Caco-2 (cell line): Measurements from ENCODE around the gene DSTN. TPM values are rescaled to one million over a fixed set of nuclear protein-coding genes. Genes with fewer than 3 reads are reported as not detected.

Experiments
- BruUV-seq: library from RNA; stranded (reverse); fragments of 400-500 nt; replicated peaks from 2 replicates; lab custom pipeline; 2021; lab: Mats Ljungman, UMichigan
- CTCF ChIA-PET: fragments of 300-600 bp; sonication (Branson Sonifier 250); formaldehyde crosslinking; loops from one replicate; lab custom pipeline; 2022; ENCODE audit warnings: antibody characterized with exemption; lab: Charles Lee
- POLR2A ChIA-PET: fragments of 300-600 bp; sonication (Branson Sonifier 250); formaldehyde crosslinking; loops from one replicate; lab custom pipeline; 2022; ENCODE audit warnings: antibody characterized with exemption; lab: Charles Lee
- DNase-seq, 2 experiments: peaks; one replicate each; pipeline versions ENCODE4 v3.0.0 to v3.0.0-alpha.2; 2020 to 2022
- H3K27me3 ChIP-seq: replicated peaks from 2 replicates; pipeline ENCODE4 v1.6.0; 2011; ENCODE audit warnings: low read length; ENCODE audit not compliant: control insufficient read depth, insufficient read depth
- H3K36me3 ChIP-seq: 2 replicates; pipeline ENCODE4 v1.5.1; 2011; ENCODE audit warnings: low read length; ENCODE audit not compliant: control insufficient read depth, insufficient read depth
- H3K4me1 ChIP-seq: fragments of 250-450 bp; sonication (Bioruptor Pico); 2 replicates; pipeline ENCODE4 v1.5.1; 2020; ENCODE audit warnings: mild to moderate bottlenecking
- H3K4me3 ChIP-seq: 2 replicates; pipeline ENCODE4 v1.5.1; 2011; ENCODE audit warnings: low read depth, mild to moderate bottlenecking, control low read depth, low read length
- H3K9me3 ChIP-seq: fragments of 250-450 bp; sonication (Bioruptor Pico); 2 replicates; pipeline ENCODE4 v1.5.1; 2020; ENCODE audit warnings: mild to moderate bottlenecking, moderate library complexity
- H3K27ac Mint-ChIP-seq: one replicate; pipeline ENCODE4 v1.8.0; 2022; ENCODE audit warnings: mixed read lengths; ENCODE audit not compliant: unreplicated experiment
- H3K27me3 Mint-ChIP-seq: one replicate; pipeline ENCODE4 v1.8.0; 2022; ENCODE audit warnings: mixed read lengths; ENCODE audit not compliant: insufficient read depth, unreplicated experiment
- H3K36me3 Mint-ChIP-seq: one replicate; pipeline ENCODE4 v1.8.0; 2022; ENCODE audit warnings: mild to moderate bottlenecking, mixed read lengths; ENCODE audit not compliant: insufficient read depth, unreplicated experiment
- H3K4me1 Mint-ChIP-seq: one replicate; pipeline ENCODE4 v1.8.0; 2022; ENCODE audit warnings: low read depth, mixed read lengths; ENCODE audit not compliant: unreplicated experiment
- H3K4me3 Mint-ChIP-seq: one replicate; pipeline ENCODE4 v1.8.0; 2022; ENCODE audit warnings: mild to moderate bottlenecking, moderate library complexity, mixed read lengths; ENCODE audit not compliant: unreplicated experiment
- H3K9me3 Mint-ChIP-seq: one replicate; pipeline ENCODE4 v1.8.0; 2022; ENCODE audit warnings: mixed read lengths; ENCODE audit not compliant: unreplicated experiment
- CTCF ChIP-seq, 2 experiments: fragments of 200-600 bp in 1 of 2; IDR thresholded peaks; 1 replicate in 1 of 2; 2 replicates in 1 of 2; pipeline versions ENCODE4 v1.5.1 to v1.8.0; 2011 to 2022; ENCODE audit warnings: antibody characterized with exemption in 1 of 2, control low read depth in 1 of 2, inconsistent platforms in 1 of 2, low read depth in 1 of 2, low read length in 1 of 2, mild to moderate bottlenecking in 1 of 2, moderate library complexity in 1 of 2; ENCODE audit not compliant: insufficient read depth in 1 of 2, severe bottlenecking in 1 of 2, unreplicated experiment in 1 of 2
- intact Hi-C: fragments of 100-400 bp; cut with micrococcal nuclease; formaldehyde crosslinking; loops from one replicate; pipeline ENCODE4 v1.10.0; 2022; ENCODE audit not compliant: unreplicated experiment
- total RNA-seq: library from RNA; stranded (reverse); gene quantifications from 2 replicates; pipeline ENCODE4 v1.2.3, GENCODE V29; 2022

DSTN gene
- total RNA-seq, 1 experiment from 2014 or later: 318 TPM

- Mint-ChIP-seq H3K9me3 (no peaks in the 10 kb centered on the region), H3K36me3 (no peaks in the 10 kb centered on the region), H3K4me3 (no peak overlapping the region), H3K27me3 (no peaks in the 10 kb centered on the region), H3K27ac (no peak overlapping the region), H3K4me1 (peaks cover 13% of the 10 kb centered on the region)
- DNase-seq: no peak
- H3K36me3 ChIP-seq: no peaks in the 10 kb centered on the region
- 0 out of 2 replicates have a peak, but pooled peaks cover 6% of the 10 kb centered on the region for H3K4me1 ChIP-seq
- intact Hi-C loops: loop anchor here (5.0 to 10.0 kb wide), 3 partner anchors 94 to 396 kb away; no protein-coding TSS in a partner anchor
- TF ChIP-seq CTCF (IDR thresholded peaks at IDR 0.05; ENCODE audit: insufficient read depth in 1 of 2, low read depth in 1 of 2, low read length in 1 of 2, severe bottlenecking in 1 of 2, unreplicated experiment in 1 of 2): no peak
- no peaks in the 10 kb centered on the region for H3K9me3 ChIP-seq
- H3K27me3 ChIP-seq: no peaks in the 10 kb centered on the region
- ChIA-PET POLR2A (no interaction called here), CTCF (no interaction called here)
- no TSS peak for BruUV-seq
- H3K4me3 ChIP-seq: no peak overlapping the region
Observed at GRCh38 chr20:17538517-17539170, 31.2 kb upstream of the DSTN start.

- intact Hi-C loops: no loop called here
- Mint-ChIP-seq H3K36me3 (peaks cover 4% of the 10 kb centered on the region), H3K4me3 (no peak overlapping the region), H3K27ac (no peak overlapping the region), H3K27me3 (no peaks in the 10 kb centered on the region), H3K4me1 (peaks cover 24% of the 10 kb centered on the region), H3K9me3 (no peaks in the 10 kb centered on the region)
- no peak for DNase-seq
- Histone ChIP-seq H3K36me3 (no peaks in the 10 kb centered on the region), H3K4me3 (no peak overlapping the region), H3K4me1 (peaks cover 15% of the 10 kb centered on the region; the same call in 1 of the 2 replicates), H3K27me3 (no peaks in the 10 kb centered on the region), H3K9me3 (no peaks in the 10 kb centered on the region)
- TF ChIP-seq CTCF (IDR thresholded peaks at IDR 0.05; ENCODE audit: insufficient read depth in 1 of 2, low read depth in 1 of 2, low read length in 1 of 2, severe bottlenecking in 1 of 2, unreplicated experiment in 1 of 2): no peak
- no TSS peak for BruUV-seq
- CTCF ChIA-PET: no interaction called here
- POLR2A ChIA-PET: interaction anchor here (0.5 kb wide), 1 partner anchor 39 kb away, joined by 4 read pairs; no protein-coding TSS in a partner anchor
Observed at GRCh38 chr20:17541596-17541995, 28.3 kb upstream of the DSTN start.

GRCh38 chr20:17541996-17542395, 27.9 kb upstream of the DSTN start:
- ChIA-PET POLR2A (no interaction called here), CTCF (no interaction called here)
- no peak overlapping the region for H3K4me3 ChIP-seq
- no peaks in the 10 kb centered on the region for H3K27me3 ChIP-seq
- BruUV-seq: no TSS peak
- TF ChIP-seq CTCF (IDR thresholded peaks at IDR 0.05; ENCODE audit: insufficient read depth in 1 of 2, low read depth in 1 of 2, low read length in 1 of 2, severe bottlenecking in 1 of 2, unreplicated experiment in 1 of 2): no peak
- H3K4me1 ChIP-seq: peaks cover 13% of the 10 kb centered on the region; the same call in 1 of the 2 replicates
- H3K9me3 Mint-ChIP-seq: no peaks in the 10 kb centered on the region
- no peak for DNase-seq
- H3K9me3 ChIP-seq: no peaks in the 10 kb centered on the region
- H3K36me3 ChIP-seq: no peaks in the 10 kb centered on the region
- H3K36me3 Mint-ChIP-seq: peaks cover 4% of the 10 kb centered on the region
- no peak overlapping the region for H3K27ac Mint-ChIP-seq
- H3K4me1 Mint-ChIP-seq: peaks cover 24% of the 10 kb centered on the region
- intact Hi-C loops: no loop called here
- H3K4me3 Mint-ChIP-seq: no peak overlapping the region
- no peaks in the 10 kb centered on the region for H3K27me3 Mint-ChIP-seq
